ENCODE results near the gene ERCC2.

DNA sequence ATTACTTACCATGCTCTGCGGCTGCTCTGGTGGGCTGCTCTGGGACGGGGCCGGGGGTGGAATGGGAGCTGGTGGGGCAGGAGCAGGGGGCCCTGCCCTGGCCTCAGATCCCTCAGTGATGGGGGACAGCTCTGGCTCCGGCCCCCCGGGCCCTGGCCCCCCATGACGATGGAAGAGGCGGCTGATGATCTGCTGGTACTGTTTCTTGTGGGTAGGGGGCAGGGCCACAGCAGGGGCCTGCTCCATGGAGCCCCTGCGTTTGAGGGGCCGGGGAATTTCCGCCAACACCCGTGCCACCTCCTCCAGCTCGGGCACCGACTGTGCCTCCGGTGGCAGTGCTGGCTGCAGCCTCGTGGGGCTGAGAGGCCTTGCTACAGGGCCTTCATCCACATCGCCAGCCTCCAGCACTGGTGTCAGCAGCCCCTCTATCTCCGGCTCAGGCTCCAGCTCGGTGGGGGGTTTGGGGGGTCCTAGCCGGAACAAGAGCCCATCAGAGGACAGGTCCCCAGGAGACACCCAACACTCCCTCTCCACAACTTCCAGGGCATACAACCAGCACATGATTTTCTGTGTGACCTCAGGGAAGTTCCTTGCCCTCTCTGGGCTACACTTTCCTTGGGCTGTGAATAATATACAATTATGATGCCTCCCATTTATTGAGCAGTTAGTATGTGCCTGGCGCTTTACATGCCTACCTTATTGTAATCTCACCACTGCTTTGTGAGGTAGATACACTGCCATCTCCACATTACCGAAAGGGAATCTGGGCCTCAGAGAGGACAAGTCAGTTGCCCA is 21.7 kb upstream of the ERCC2 start:
- no peak for TF ChIP-seq SP1 (IDR thresholded peaks at IDR 0.05; ENCODE audit: low read depth)
- TF ChIP-seq CEBPB (IDR thresholded peaks at IDR 0.05; ENCODE audit: low read depth): no peak
- no peak for TF ChIP-seq EGR1 (IDR thresholded peaks at IDR 0.05; ENCODE audit: low read depth)
- TF ChIP-seq, protein P1, sequence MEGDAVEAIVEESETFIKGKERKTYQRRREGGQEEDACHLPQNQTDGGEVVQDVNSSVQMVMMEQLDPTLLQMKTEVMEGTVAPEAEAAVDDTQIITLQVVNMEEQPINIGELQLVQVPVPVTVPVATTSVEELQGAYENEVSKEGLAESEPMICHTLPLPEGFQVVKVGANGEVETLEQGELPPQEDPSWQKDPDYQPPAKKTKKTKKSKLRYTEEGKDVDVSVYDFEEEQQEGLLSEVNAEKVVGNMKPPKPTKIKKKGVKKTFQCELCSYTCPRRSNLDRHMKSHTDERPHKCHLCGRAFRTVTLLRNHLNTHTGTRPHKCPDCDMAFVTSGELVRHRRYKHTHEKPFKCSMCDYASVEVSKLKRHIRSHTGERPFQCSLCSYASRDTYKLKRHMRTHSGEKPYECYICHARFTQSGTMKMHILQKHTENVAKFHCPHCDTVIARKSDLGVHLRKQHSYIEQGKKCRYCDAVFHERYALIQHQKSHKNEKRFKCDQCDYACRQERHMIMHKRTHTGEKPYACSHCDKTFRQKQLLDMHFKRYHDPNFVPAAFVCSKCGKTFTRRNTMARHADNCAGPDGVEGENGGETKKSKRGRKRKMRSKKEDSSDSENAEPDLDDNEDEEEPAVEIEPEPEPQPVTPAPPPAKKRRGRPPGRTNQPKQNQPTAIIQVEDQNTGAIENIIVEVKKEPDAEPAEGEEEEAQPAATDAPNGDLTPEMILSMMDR (IDR thresholded peaks at IDR 0.05 in 2 of 3, conservative IDR thresholded peaks at IDR 0.05 in 1 of 3; ENCODE audit: borderline replicate concordance in 1 of 3, insufficient read depth in 1 of 3, low read depth in 2 of 3, low read length in 2 of 3): no peak
- TF ChIP-seq CBX3 (IDR thresholded peaks at IDR 0.05; ENCODE audit: low read depth): no peak
- no peak; the same call in 1 of the 2 replicates for TF ChIP-seq POLR2AphosphoS5 (IDR thresholded peaks at IDR 0.05; ENCODE audit: low read depth, low read length)
- TF ChIP-seq EZH2 (IDR thresholded peaks at IDR 0.05): no peak
